ENCODE data around the gene SNTG2.

DNA sequence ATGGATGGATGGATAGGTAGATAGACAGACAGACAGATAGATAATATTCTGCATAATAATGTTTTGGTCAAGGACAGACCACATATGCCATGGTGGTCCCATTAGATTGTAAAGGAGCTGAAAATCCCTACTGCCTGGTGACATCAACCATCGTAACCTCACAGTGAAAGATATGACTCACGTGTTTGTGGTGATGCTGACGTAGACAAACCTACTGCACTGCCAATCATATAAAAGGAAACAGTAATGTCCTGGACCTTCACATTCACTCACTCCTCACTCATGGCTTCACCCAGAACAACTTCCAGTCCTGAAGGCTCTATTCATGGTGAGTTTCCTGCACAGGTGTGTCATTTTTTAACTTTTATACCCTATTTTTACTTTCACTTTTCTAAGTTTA lies 259.7 kb downstream of the SNTG2 start:
- TF ChIP-seq POLR2AphosphoS5 (IDR thresholded peaks at IDR 0.05; ENCODE audit: low read depth, low read length) = no peak
- TF ChIP-seq POLR2A (IDR thresholded peaks at IDR 0.05; ENCODE audit: low read depth, low read length) = no peak
- no peak for TF ChIP-seq TAF1 (IDR thresholded peaks at IDR 0.05; ENCODE audit: borderline replicate concordance, low read depth, low read length)
